HEK293 (cell line): ENCODE results near the gene CCNI.

Source experiments
- GLIS1 ChIP-seq: fragments of 450-650 bp; formaldehyde crosslinking; IDR thresholded peaks from 2 replicates; pipeline ENCODE4 v1.5.1; 2016; ENCODE audit warnings: missing biosample characterization, missing genetic modification characterization
- OSR2 ChIP-seq: fragments of 450-650 bp; formaldehyde crosslinking; IDR thresholded peaks from 2 replicates; pipeline ENCODE4 v1.5.1; 2016; ENCODE audit warnings: missing biosample characterization, missing genetic modification characterization
- PATZ1 ChIP-seq: fragments of 450-650 bp; formaldehyde crosslinking; IDR thresholded peaks from 2 replicates; pipeline ENCODE4 v1.5.1; 2016; ENCODE audit warnings: missing biosample characterization, missing genetic modification characterization
- PRDM6 ChIP-seq: fragments of 450-650 bp; formaldehyde crosslinking; IDR thresholded peaks from 2 replicates; pipeline ENCODE4 v1.5.1; 2017; ENCODE audit warnings: missing biosample characterization, missing genetic modification characterization
- RBAK ChIP-seq: fragments of 450-650 bp; formaldehyde crosslinking; IDR thresholded peaks from 2 replicates; pipeline ENCODE4 v1.5.1; 2016; ENCODE audit warnings: missing biosample characterization, missing genetic modification characterization
- WT1 ChIP-seq: fragments of 450-650 bp; formaldehyde crosslinking; IDR thresholded peaks from 2 replicates; pipeline ENCODE4 v1.5.1; 2016; ENCODE audit warnings: missing biosample characterization, missing genetic modification characterization
- ZBTB10 ChIP-seq: fragments of 450-650 bp; formaldehyde crosslinking; IDR thresholded peaks from 2 replicates; pipeline ENCODE4 v1.5.1; 2016; ENCODE audit warnings: missing biosample characterization, missing genetic modification characterization
- ZBTB49 ChIP-seq: fragments of 450-650 bp; formaldehyde crosslinking; IDR thresholded peaks from 2 replicates; pipeline ENCODE4 v1.5.1; 2016; ENCODE audit warnings: missing biosample characterization, missing genetic modification characterization, low read depth
- ZFP3 ChIP-seq: fragments of 450-650 bp; formaldehyde crosslinking; IDR thresholded peaks from 2 replicates; pipeline ENCODE4 v1.5.1; 2016; ENCODE audit warnings: low read depth, missing biosample characterization, missing genetic modification characterization
- ZNF146 ChIP-seq: fragments of 450-650 bp; formaldehyde crosslinking; IDR thresholded peaks from 2 replicates; pipeline ENCODE4 v1.5.1; 2016; ENCODE audit warnings: missing biosample characterization, missing genetic modification characterization
- ZNF155 ChIP-seq: fragments of 450-650 bp; formaldehyde crosslinking; IDR thresholded peaks from 2 replicates; pipeline ENCODE4 v1.5.1; 2016; ENCODE audit warnings: missing biosample characterization, missing genetic modification characterization
- ZNF302 ChIP-seq: fragments of 450-650 bp; formaldehyde crosslinking; IDR thresholded peaks from 2 replicates; pipeline ENCODE4 v1.5.1; 2016; ENCODE audit warnings: missing biosample characterization, missing genetic modification characterization, low read depth
- ZNF362 ChIP-seq: fragments of 450-650 bp; formaldehyde crosslinking; IDR thresholded peaks from 2 replicates; pipeline ENCODE4 v1.5.1; 2016; ENCODE audit warnings: missing biosample characterization, missing genetic modification characterization
- ZNF449 ChIP-seq: fragments of 450-650 bp; formaldehyde crosslinking; IDR thresholded peaks from 2 replicates; pipeline ENCODE4 v1.5.1; 2017; ENCODE audit warnings: missing biosample characterization, mild to moderate bottlenecking, missing genetic modification characterization, moderate library complexity
- ZNF529 ChIP-seq: fragments of 450-650 bp; formaldehyde crosslinking; IDR thresholded peaks from 2 replicates; pipeline ENCODE4 v1.5.1; 2017; ENCODE audit warnings: missing genetic modification characterization, missing biosample characterization; ENCODE audit not compliant: insufficient replicate concordance
- ZNF561 ChIP-seq: fragments of 450-650 bp; IDR thresholded peaks from 2 replicates; pipeline ENCODE4 v1.5.1; 2018; ENCODE audit warnings: missing biosample characterization, missing genetic modification characterization, borderline replicate concordance
- ZNF571 ChIP-seq: fragments of 450-650 bp; formaldehyde crosslinking; IDR thresholded peaks from 2 replicates; pipeline ENCODE4 v1.5.0; 2017; ENCODE audit warnings: missing biosample characterization, missing genetic modification characterization
- ZNF580 ChIP-seq: fragments of 450-650 bp; formaldehyde crosslinking; IDR thresholded peaks from 2 replicates; pipeline ENCODE4 v1.5.1; 2016; ENCODE audit warnings: missing biosample characterization, missing genetic modification characterization
- ZNF600 ChIP-seq: fragments of 450-650 bp; formaldehyde crosslinking; IDR thresholded peaks from 2 replicates; pipeline ENCODE4 v1.5.1; 2016; ENCODE audit warnings: missing biosample characterization, missing genetic modification characterization
- ZNF664 ChIP-seq: fragments of 450-650 bp; formaldehyde crosslinking; IDR thresholded peaks from 2 replicates; pipeline ENCODE4 v1.5.1; 2016; ENCODE audit warnings: missing biosample characterization, missing genetic modification characterization
- ZNF701 ChIP-seq: fragments of 450-650 bp; formaldehyde crosslinking; IDR thresholded peaks from 2 replicates; pipeline ENCODE4 v1.5.1; 2016; ENCODE audit warnings: missing biosample characterization, missing genetic modification characterization
- ZNF707 ChIP-seq: fragments of 450-650 bp; formaldehyde crosslinking; IDR thresholded peaks from 2 replicates; pipeline ENCODE4 v1.5.1; 2016; ENCODE audit warnings: missing biosample characterization, missing genetic modification characterization
- ZNF777 ChIP-seq: fragments of 450-650 bp; formaldehyde crosslinking; IDR thresholded peaks from 2 replicates; pipeline ENCODE4 v1.5.1; 2017; ENCODE audit warnings: missing biosample characterization, missing genetic modification characterization, borderline replicate concordance
- ZNF830 ChIP-seq: fragments of 450-650 bp; IDR thresholded peaks from 2 replicates; pipeline ENCODE4 v1.5.0; 2018; ENCODE audit warnings: missing biosample characterization, missing genetic modification characterization, low read depth, mild to moderate bottlenecking, moderate library complexity
- ZNF837 ChIP-seq: fragments of 450-650 bp; formaldehyde crosslinking; IDR thresholded peaks from 2 replicates; pipeline ENCODE4 v1.5.1; 2016; ENCODE audit warnings: missing biosample characterization, missing genetic modification characterization

CCNI gene

GRCh38 chr4:77075869-77076799 is at the start of gene CCNI (continued):
- TF ChIP-seq ZNF664 (tag by site-specific recombination) (peak; percentile 69), GLIS1 (peak; percentile 98), ZNF362 (tag by site-specific recombination) (peak; percentile 55; the same call in 1 of the 2 replicates), ZNF561 (tag by site-specific recombination) (peak; percentile 97), ZNF571 (tag by site-specific recombination) (no peak), ZNF580 (peak; percentile 97), OSR2 (peak; percentile 49), ZNF146 (tag by site-specific recombination) (peak; percentile 88), ZNF701 (tag by site-specific recombination) (0 out of 2 replicates have a peak, but pooled peaks have one; percentile 52), ZNF449 (peak; percentile 74), ZFP3 (peak; percentile 38; the same call in 1 of the 2 replicates), ZNF529 (peak; percentile 50), ZNF777 (peak; percentile 93), PATZ1 (tag by site-specific recombination) (peak; percentile 100), ZNF155 (tag by site-specific recombination) (0 out of 2 replicates have a peak, but pooled peaks have one; percentile 47), ZBTB10 (tag by site-specific recombination) (peak; percentile 76; the same call in 1 of the 2 replicates), ZNF600 (tag by site-specific recombination) (peak; percentile 84), ZNF302 (0 out of 2 replicates have a peak, but pooled peaks have one; percentile 57), ZNF707 (tag by site-specific recombination) (no peak), ZNF830 (tag by site-specific recombination) (no peak), ZNF837 (tag by site-specific recombination) (no peak), ZBTB49 (tag by site-specific recombination) (no peak), RBAK (tag by site-specific recombination) (peak; percentile 76; the same call in 1 of the 2 replicates), PRDM6 (tag by site-specific recombination) (peak; percentile 34; the same call in 1 of the 2 replicates), WT1 (tag by site-specific recombination) (peak; percentile 76)
